ENCODE results near the gene COL16A1. TPM values are rescaled to one million over a fixed set of nuclear protein-coding genes. Genes with fewer than 3 reads are reported as not detected.
A peak's percentile ranks its signal among the peaks of the same experiment; 100 is the strongest.

Gene COL16A1
- total RNA-seq, 1 donor from 2014 or later: 11.8 TPM

DNA sequence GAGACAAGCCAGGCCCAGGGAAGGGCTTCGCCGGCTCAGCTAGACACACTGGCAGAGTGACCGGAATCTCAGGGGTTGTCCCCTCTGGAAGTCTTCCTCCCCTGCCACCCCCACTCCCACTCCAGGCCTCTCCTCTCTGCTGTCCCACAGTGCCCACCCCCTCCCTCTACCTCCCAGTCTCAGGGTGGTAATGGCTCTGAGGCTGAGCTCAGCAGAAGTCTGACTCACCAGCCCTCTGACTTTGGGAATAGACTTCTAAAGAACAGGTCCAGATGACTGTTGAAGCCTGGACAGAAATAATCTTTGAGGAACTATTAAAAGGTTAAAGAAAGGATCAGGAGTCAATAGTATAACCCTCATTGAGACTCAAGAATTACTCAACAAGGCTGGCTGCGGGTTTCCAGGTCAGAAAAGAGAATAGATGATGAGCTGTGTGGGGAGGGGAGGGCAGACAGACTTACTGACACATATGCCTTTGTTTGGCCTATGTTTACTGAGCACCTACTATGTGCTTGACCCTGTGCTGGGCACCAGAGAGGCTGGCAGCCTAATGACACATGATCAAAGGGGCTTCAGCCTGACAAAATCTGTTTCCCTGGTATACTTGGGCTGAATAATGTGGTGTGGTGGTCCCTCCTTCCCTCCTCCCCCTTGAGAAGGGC, 78.1 kb downstream of the COL16A1 start:
- Histone ChIP-seq H3K4me3 (no peak overlapping the region), H3K4me1 (peaks cover 42% of the 10 kb centered on the region), H3K9me3 (no peaks in the 10 kb centered on the region), H3K36me3 (peaks cover 34% of the 10 kb centered on the region), H3K27me3 (ENCODE audit: low read depth) (no peaks in the 10 kb centered on the region), H3K27ac (peak overlapping the region; percentile 80)
- ATAC-seq (no peak), DNase-seq (no peak)
- intact Hi-C loops (cut with DNase I): no loop called here
- TF ChIP-seq CTCF (IDR thresholded peaks at IDR 0.05): no peak

GRCh38 chr1:31624731-31625514, 78.9 kb downstream of the COL16A1 start:
- H3K27ac ChIP-seq: no peak overlapping the region
- H3K4me3 ChIP-seq: no peak overlapping the region
- no peaks in the 10 kb centered on the region for H3K9me3 ChIP-seq
- no peak for DNase-seq
- no peak for ATAC-seq
- intact Hi-C loops (cut with DNase I): no loop called here
- H3K36me3 ChIP-seq: peaks cover 26% of the 10 kb centered on the region
- H3K4me1 ChIP-seq: peaks cover 40% of the 10 kb centered on the region
- H3K27me3 ChIP-seq (ENCODE audit: low read depth): no peaks in the 10 kb centered on the region
- no peak for TF ChIP-seq CTCF (IDR thresholded peaks at IDR 0.05)

DNA sequence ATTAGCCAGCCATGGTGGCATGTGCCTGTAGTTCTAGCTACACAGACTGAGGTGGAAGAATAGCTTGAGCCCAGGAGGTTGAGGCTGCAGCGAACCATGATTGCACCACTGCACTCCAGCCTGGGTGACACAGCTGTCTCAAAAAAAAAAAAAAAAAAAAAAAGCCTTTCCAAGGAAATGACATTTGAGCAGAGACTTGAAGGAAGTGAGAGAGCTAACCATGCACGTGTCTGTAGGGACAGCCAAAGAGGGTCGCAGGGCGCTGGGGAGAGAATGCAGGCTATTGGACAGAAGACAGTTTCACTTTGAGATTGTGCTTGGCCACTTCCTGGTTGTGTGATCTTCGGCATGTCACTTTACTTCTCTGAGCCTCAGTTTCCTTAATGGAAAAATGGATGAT, 79.5 kb downstream of the COL16A1 start:
- intact Hi-C loops (cut with DNase I): no loop called here
- Histone ChIP-seq H3K27me3 (ENCODE audit: low read depth) (no peaks in the 10 kb centered on the region), H3K4me1 (peaks cover 34% of the 10 kb centered on the region), H3K9me3 (no peaks in the 10 kb centered on the region), H3K4me3 (no peak overlapping the region), H3K27ac (no peak overlapping the region), H3K36me3 (peaks cover 20% of the 10 kb centered on the region)
- no peak for TF ChIP-seq CTCF (IDR thresholded peaks at IDR 0.05)
- DNase-seq: no peak
- no peak for ATAC-seq

GRCh38 chr1:31623365-31623764, 80.5 kb downstream of the COL16A1 start:
- DNase-seq (no peak), ATAC-seq (no peak)
- TF ChIP-seq CTCF (IDR thresholded peaks at IDR 0.05): no peak
- Histone ChIP-seq H3K4me1 (peaks cover 24% of the 10 kb centered on the region), H3K27me3 (ENCODE audit: low read depth) (peaks cover 1% of the 10 kb centered on the region), H3K36me3 (peaks cover 11% of the 10 kb centered on the region), H3K9me3 (no peaks in the 10 kb centered on the region), H3K4me3 (no peak overlapping the region), H3K27ac (no peak overlapping the region)
- intact Hi-C loops (cut with DNase I): no loop called here

DNA sequence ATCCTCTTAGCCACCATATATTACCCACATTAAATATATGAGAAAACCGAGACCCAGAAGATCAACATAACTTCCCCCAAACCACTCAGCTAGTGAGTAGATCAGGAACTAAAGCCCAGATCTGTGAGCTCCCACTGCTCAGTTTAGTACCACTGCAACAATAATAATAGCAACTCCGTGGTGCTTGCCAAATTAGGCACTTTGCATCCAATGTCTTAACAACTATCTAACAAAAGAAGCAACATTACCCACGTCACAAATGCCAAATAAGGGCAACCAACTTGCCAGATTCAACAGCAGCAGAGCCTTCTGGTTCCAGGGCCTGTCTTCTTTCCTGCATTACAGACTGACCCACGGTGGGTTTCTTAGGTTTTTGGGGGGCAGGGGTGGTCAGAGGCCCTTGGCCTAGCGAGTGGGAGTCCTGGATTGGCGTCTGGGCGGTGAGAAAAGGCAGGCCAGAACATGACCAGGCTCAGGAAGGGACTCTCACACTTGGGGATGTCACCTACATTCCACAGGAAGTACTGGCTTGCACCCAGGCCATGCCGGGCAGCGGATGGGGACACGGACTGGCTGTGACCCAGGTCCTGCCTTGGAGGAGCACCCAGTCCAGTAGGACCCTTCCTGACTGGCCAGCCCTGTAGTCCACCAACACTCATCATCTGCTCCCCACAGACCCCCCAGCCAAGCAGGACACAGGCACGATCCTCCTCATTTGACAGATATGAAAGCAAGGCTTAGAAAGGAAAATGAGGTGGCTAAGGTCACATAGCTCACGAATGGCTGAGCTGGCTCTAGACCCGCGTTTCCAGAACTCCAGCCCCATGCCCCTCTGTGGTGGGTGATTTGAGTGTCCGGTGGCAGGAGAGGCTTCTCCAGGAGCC, 81.7 kb downstream of the COL16A1 start:
- no peak for TF ChIP-seq CTCF (IDR thresholded peaks at IDR 0.05)
- Histone ChIP-seq H3K36me3 (no peaks in the 10 kb centered on the region), H3K27ac (no peak overlapping the region), H3K27me3 (ENCODE audit: low read depth) (peaks cover 14% of the 10 kb centered on the region), H3K4me3 (no peak overlapping the region), H3K4me1 (peaks cover 25% of the 10 kb centered on the region), H3K9me3 (no peaks in the 10 kb centered on the region)
- ATAC-seq (no peak), DNase-seq (no peak)
- intact Hi-C loops (cut with DNase I): no loop called here
